IPS-NIHi7 (cell line): ENCODE measurements around the gene KCNMB3.
"Not testable (repeated sequence)": the region's sequence is repeated elsewhere in the genome, so short reads cannot be mapped to it uniquely, and the experiment has no call there.

ENCODE experiments used
- DNase-seq: peaks from one replicate; pipeline ENCODE4 v3.0.0; 2012; ENCODE audit warnings: mixed read lengths; ENCODE audit errors: extremely low spot score

Gene KCNMB3

DNA sequence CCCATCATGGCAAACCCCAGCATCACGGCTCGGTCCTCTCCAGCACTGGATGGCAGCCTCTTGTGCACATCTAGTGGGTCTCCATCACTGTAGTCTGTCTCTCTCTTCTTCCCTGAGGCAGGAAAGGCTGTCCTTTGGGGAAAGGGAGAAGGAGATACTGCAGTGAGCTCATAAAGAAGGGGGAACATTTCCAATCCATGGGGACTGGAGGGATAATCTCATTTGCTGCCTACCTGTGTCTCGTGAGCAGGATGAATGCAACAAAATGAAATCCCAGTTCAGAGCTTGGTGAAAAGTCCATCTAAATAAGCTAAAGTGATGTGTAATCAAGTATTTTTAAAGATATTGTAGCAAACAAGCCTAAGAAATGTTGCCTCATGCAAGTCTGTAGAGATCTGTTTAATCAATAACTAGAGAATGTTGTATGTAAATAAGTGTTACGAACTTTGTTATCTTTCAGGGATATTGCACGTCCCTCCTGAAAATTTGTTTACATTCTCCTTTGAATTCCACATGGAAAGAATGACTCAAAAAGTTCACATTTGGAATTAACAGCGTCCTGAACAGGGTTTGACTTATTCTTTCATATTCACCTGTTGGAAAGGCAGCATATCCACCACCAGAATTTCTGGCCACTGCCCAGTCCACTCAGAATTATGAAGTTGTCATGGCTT lies at the start of gene KCNMB3:
Gene KCNMB3 (minus strand): TSS at position 312 of the 674 bp plus-strand sequence. CDS start 124 bp downstream, at position 188.
- no peak for DNase-seq

GRCh38 chr3:179299999-179300613 lies 49.2 kb upstream of the KCNMB3 start:
- DNase-seq = no peak

DNA sequence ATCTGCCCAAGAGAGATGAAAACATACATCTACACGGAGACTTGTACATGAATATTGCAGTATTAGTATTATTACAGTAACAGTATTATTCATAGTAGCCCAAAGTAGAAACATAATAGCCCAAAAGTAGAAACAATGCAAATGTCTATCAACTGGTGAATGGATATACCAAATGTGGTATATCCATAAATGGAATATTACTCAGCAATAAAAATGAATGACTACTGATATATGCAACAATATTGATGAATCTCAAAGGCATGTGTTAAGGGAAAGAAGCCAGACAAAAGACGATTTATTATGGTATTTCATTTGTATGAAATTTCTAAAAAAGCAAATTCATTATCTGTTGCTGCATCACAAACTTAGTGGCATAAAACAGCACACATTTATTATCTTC lies 48.4 kb upstream of the KCNMB3 start:
- no peak for DNase-seq

DNA sequence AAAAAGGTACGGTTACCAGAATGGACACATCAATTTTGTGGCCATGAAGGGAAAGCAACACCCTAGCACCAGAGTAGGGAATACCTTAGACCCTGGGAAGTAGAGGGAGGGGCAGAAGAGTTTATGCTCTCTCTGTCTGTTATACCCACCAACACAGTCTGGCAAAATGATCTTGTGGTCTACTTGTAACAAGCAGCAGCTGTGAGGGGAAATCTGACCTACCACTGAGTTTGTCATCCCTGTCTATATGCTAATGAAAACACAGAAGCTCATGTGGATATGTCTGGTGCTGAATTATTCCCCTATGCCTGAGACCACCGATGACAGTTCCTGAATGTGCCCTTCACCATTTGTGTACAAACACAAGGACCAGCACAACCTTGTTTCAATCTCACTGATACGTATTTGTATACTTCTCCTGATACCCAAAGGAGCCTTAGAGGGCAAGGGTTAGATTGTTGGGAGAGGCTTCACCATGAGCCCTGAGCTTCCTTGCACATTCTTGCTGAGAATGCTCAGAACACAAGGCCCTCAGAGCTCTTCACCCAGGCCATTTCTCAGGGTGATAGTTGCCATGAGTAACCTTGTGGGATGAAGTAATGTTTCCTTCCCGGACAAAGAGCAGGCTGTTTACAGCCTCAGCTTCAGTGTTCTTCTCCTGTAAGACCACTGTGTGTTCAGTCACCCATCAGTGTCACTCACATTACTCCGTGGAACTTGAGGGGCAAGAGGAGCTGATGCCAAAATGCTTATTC lies 47.2 kb upstream of the KCNMB3 start:
- no peak for DNase-seq

DNA sequence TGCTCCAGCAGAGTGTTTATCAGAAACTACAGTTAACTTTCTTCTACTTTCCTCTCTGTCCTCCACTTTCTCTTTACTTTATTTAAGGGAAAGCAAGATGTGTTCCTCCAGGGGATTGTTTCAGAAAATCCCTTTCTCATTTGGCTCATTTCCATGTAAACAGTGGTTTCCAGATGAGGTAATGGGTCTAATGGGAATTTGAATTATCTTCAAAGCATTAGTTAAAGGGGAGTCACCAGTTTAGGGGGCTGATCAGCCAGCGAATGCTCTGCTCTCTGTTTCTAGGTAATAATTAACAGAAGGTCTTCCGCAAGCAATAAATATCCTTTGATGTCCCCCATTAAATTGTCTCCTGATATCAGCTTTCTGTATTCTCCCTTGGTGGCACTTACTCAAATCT lies 41.5 kb upstream of the KCNMB3 start:
- DNase-seq = no peak

- no peak for DNase-seq
Measured at GRCh38 chr3:179289295-179289694, 38.4 kb upstream of the KCNMB3 start.

GRCh38 chr3:179288845-179289244 lies 37.9 kb upstream of the KCNMB3 start:
- DNase-seq = no peak

GRCh38 chr3:179286331-179286730 lies 35.4 kb upstream of the KCNMB3 start:
- no peak for DNase-seq

DNA sequence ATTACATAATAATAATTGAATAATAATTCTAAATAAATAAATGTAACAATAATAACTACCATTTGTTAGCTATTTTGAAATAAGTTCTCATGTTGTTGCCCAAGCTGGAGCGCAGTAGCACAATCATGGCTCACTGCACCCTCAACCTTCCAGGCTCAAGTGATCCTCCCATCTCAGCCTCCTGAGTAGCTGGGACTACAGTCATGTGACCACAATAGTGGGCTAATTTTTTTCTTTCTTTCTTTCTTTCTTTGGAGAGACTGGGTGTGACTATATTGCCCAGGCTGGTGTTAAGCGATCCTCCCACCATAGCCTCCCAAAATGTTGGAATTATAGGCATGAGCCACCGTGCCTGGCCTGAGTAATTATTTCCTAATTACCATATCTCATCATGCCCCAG lies 30.9 kb upstream of the KCNMB3 start:
- DNase-seq = no peak

GRCh38 chr3:179279837-179280236 lies 28.9 kb upstream of the KCNMB3 start:
- DNase-seq = no peak

DNA sequence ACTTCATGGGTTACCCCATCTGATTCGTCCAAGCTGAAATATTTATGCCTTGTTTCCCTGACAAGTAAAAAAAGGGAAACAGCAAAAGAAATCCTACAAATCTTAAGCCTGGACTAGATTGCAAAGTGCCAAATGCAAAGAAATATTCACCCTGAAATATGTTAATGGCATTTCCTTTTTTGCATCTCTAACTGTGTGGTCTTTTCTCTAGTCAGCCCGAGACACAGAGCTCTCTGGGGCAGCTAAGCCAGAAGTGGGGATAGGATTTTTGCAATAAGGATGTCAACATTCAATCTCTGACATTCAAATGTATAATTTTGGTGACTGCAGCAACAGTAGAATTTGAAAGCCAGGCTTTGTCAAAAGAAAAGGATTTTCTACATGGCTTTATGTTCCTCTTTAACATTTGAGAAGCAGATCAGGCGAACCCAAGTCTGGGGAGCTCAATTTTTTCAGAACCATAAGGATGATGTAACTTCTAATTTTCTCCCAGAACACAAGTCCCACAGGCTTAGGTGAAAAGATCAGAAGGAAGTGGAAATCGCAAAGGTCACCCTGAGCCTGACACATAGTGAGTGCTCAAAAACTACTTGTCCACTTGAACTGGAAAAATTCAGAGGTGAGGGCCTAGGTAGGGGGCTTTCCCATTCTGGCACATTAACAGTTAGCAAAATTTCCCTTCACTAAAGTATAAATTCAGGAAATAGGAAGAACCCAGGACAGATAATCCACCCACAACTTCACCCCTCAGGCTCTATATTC lies 28.2 kb upstream of the KCNMB3 start:
- DNase-seq = no peak

DNA sequence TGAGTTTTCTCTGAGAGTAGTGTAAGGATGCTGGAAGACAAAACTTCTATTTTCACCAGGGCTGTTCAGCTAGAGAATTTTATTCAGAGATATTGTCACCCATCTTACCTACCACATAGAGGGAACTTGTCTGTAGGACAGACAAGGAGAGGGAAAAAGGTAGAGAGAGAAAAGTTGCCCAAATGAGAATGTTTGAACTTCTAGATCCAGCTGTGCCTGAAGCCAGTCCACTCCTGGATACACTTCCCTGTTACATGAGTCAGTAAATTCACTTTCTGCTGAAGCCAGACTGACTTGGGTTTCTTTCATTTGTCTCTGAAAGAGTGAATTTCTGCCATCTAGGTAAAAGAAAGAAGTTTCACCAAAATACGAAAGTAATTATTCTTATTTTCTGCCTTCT lies 27.2 kb upstream of the KCNMB3 start:
- DNase-seq = no peak

- DNase-seq = no peak
Measured at GRCh38 chr3:179276743-179277142, 25.8 kb upstream of the KCNMB3 start.

DNA sequence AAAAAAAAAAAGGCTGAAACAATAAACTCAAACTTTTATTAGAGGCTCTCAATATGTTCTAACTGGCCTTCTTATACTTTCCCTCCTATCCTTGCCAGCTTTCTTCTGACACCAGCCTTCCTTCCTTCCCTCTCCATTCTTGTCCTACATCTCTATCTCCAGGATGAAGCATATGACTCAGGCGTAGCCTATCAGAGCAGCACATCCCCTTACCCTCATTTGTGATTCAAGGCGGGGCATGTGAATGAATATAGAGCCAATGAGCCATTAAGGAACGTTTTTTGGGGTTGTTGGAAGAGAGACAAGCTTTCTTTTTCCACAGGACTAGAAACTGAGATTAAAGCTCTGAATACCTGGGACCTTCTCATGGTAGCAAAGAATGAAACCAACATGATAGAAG lies 25.1 kb upstream of the KCNMB3 start:
- DNase-seq = no peak

GRCh38 chr3:179274434-179274833 lies 23.5 kb upstream of the KCNMB3 start:
- DNase-seq = not testable (repeated sequence)

GRCh38 chr3:179272385-179272784 lies 21.5 kb upstream of the KCNMB3 start:
- no peak for DNase-seq

- DNase-seq = no peak
Measured at GRCh38 chr3:179269152-179269707, 18.3 kb upstream of the KCNMB3 start.

DNA sequence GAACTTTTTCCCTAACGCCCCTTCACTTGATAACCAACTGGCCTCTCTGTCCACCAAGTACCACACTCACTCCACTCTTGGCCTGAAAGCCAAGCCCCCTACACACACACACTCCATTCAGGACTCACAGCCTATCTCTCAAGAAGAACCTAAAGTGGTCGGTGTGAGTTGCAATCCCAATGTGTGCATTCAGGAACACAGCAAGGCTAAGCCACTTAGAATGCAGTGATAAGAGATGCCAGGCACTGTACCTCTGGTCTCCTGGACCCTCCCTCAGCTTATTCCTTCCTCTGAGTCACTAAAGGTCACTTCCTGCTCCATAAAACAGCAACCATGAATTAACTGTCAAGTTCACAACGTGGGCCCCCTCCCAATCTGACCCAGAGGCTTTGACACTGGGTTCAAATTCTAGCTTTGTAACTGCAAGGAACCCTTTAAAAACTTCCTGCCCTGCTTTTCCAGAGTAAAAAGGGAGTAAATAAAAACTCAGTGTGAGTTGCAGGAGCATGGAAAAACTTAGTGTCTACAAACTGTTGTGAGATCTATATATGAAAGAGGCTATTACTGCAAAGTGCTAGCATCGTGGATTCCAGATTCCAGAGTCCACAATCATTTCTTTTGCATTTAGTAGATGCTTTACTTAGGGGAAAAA lies 17.6 kb upstream of the KCNMB3 start:
- no peak for DNase-seq

DNA sequence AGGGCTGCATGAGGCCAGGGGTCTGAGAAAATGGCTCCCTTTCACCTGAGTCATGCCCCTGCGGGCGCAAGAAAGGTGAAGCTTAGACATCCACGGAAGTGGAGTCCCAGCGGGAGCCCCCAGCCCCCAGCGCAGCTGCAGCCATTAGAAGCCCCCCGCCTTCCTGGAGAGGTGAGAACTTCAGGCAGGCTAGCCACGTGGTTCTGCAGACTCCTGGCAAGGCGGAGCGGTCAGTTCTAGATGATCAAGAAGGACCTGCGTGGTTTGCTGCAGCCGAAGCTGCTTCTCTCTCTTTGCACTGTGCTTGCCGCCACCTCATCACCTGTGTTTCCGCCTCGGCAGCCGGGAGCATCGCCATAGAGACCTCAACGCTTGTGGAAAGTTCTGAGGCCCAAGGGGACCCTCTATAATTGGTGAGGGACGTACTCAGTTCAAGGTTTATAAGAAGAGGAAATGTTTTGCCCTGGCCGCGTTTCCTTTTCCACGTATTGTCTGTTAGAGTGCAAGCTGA lies 15.8 kb upstream of the KCNMB3 start:
- no peak for DNase-seq

DNA sequence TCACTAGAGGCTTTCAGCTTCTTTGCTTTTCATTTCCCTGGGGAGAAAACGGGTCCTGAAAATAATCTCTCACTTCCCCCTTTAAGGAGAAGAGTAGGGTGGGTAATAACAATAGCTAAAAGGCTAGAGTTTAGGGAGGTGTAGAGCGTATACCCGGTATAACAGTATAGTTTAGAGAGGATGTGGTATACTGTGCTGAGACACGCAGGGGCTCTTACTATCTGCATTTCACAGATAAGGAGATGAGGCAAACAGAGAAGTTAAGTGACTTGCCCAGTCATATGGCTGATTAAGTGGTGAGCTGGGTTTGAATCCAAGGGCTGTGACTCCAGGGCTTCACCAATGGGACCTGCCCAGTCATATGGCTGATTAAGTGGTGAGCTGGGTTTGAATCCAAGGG lies 15.0 kb upstream of the KCNMB3 start:
- no peak for DNase-seq

DNA sequence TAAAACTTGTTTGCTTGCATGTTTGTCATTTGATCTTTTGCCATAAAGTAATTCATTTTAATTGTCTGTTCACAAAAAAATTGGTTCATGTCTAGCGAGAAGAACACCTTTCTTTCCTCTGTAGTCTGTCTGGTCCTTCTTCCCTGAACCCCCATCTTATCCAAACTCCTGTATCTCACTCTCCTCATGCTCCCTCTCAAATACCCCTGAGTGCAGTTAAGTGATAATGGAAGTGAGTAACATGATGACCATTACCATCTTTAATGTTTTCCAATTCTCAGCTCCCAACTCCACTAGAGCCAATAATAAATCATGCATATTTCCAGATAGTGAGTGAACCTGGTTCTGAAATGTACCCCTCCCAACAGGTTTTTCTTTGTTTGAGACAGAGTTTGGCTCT lies 14.2 kb upstream of the KCNMB3 start:
- no peak for DNase-seq
